ENCODE results near the gene SRD5A1.
"Not testable (repeated sequence)": the region's sequence is repeated elsewhere in the genome, so short reads cannot be mapped to it uniquely, and the experiment has no call there.

Gene SRD5A1

DNA sequence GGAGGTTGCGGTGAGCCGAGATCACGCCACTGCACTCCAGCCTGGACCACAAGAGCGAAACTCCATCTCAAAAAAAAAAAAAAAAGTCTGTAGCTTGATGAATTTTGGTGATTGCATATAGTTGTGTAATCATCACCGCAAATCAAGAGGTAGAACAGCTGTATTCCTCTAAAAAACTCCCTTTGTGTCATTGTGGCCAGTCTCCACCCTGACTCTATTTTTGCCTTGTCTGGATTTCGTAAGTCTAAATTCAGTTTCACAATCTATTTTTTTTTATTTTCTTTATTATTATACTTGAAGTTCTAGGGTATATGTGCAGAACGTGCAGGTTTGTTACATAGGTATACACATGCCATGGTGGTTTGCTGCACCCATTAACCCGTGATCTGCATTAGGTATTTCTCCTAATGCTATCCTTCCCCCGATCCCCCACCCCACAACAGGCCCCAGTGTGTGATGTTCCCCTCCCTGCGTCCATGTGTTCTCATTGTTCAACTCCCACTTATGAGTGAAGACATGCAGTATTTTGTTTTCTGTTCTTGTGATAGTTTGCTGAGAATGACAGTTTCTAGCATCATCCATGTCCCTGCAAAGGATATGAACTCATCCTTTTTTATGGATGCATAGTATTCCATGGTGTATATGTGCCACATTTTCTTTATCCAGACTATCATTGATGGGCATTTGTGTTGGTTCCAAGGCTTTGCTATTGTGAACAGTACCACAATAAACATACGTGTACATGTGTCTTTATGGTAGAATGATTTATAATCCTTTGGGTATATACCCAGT, 12.5 kb downstream of the SRD5A1 start:
- not testable (repeated sequence) for DNase-seq (ENCODE audit: low read depth in 2 of 2)

GRCh38 chr5:6649186-6649585, 15.9 kb downstream of the SRD5A1 start:
- DNase-seq (ENCODE audit: low read depth in 2 of 2), result no peak

- DNase-seq (ENCODE audit: low read depth in 2 of 2), result no peak
These were observed 16.4 kb downstream of the SRD5A1 start for GRCh38 chr5:6649681-6650080.

- no peak for DNase-seq (ENCODE audit: low read depth in 2 of 2)
These were observed 18.8 kb downstream of the SRD5A1 start for GRCh38 chr5:6652025-6652424.

GRCh38 chr5:6655432-6655831, 22.2 kb downstream of the SRD5A1 start:
- DNase-seq (ENCODE audit: low read depth in 2 of 2), result no peak

GRCh38 chr5:6656680-6657079, 23.4 kb downstream of the SRD5A1 start:
- DNase-seq (ENCODE audit: low read depth in 2 of 2), result no peak

DNA sequence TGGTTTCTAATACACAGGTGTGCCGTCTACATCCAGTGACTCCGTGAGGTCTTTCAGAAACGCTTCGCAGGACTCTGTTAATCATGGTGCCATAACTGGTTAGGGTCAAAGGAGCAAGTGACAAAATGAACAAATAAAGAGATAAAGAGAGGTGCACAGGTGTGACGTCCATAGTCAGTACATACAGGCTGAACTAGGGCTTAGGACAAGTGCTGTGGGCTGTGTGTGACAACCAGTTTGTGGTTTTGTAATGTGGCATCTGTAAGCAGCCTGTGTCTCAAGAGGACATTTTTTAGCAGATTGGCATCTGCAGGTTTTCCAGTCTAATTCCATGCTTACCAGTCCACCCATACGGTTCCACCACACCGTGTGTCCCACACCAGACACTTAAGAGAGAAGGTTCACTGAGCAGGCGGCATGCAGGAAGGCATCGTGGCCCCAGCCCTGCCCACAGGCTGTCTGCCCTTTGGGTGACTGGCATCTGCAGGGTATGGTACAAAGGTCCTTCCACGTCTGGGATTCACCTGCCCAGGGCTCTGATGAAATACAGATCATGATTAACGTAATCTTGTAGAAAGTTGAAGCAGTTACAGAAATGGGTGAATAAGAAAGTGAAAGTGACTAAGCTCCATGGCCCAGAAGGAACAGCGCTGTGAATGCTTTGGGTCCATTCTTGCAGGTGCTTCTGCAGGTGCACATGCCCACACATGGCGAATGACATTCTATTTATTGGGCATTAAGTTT, 26.9 kb downstream of the SRD5A1 start:
- no peak for DNase-seq (ENCODE audit: low read depth in 2 of 2)

DNA sequence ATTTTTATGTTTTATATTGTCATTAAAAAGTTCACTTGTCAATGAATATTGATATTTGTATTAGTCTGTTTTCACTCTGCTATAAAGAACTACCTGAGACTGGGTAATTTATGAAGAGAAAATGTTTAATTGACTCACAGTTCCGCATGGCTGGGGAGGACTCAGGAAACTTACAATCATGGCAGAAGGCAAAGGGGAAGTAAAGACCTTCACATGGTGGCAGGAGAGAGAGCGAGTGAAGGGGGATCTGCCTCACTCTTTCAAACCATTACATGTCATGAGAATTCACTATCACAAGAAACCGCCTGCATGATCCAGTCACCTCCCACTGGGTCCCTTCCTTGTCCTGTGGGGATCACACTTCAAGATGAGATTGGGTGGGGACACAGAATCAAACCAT, 27.4 kb downstream of the SRD5A1 start:
- DNase-seq (ENCODE audit: low read depth in 2 of 2), result no peak

DNA sequence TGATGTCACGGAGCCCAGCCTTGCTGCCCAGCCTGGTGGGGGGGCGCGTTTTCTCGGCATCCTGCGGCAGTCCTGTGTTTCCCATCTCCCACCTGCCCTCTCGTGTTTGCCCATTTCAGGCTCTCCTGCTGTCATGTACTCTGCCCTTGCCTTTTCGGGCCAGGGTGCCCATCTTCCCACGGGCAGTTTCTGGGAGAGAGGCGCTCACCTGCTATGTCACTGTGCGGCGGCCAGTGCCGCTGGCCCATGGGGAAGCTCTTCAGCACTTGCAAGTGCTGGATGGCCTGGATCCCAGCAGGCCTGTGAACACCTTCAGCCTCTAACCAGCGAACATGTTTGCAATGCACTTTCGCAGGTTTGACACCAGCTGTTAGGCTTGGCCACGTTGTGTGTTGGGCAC, 33.5 kb downstream of the SRD5A1 start:
- no peak for DNase-seq (ENCODE audit: low read depth in 2 of 2)

- DNase-seq (ENCODE audit: low read depth in 2 of 2), result no peak
These were observed 34.4 kb downstream of the SRD5A1 start for GRCh38 chr5:6667648-6668047.

- DNase-seq (ENCODE audit: low read depth in 2 of 2), result not testable (repeated sequence)
These were observed 35.5 kb downstream of the SRD5A1 start for GRCh38 chr5:6668717-6669116.

GRCh38 chr5:6673031-6673430, 39.8 kb downstream of the SRD5A1 start:
- DNase-seq (ENCODE audit: low read depth in 2 of 2), result no peak

DNA sequence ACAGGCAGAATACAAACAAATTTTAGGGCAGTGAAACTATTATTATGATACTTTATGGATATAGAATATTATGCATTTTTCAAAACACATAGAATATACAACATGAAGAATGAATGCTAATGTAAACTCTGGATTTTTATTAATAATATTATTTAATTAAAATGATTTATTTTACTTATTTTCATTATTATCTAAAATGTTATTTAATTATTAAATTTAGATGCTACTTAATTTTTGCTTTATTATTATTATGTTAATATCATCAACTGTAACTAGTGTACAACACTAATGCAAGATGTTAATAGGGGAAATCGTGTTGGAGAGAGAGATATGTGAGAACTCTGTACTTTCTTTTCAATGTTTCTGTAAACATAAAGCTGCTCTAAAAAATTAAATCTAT, 40.7 kb downstream of the SRD5A1 start:
- no peak for DNase-seq (ENCODE audit: low read depth in 2 of 2)

- DNase-seq (ENCODE audit: low read depth in 2 of 2), result no peak
These were observed 41.2 kb downstream of the SRD5A1 start for GRCh38 chr5:6674421-6674820.

GRCh38 chr5:6674886-6675285, 41.6 kb downstream of the SRD5A1 start:
- no peak for DNase-seq (ENCODE audit: low read depth in 2 of 2)

GRCh38 chr5:6675784-6676491, 42.7 kb downstream of the SRD5A1 start:
- DNase-seq (ENCODE audit: low read depth in 2 of 2), result no peak

- no peak for DNase-seq (ENCODE audit: low read depth in 2 of 2)
These were observed 43.5 kb downstream of the SRD5A1 start for GRCh38 chr5:6676702-6677101.

DNA sequence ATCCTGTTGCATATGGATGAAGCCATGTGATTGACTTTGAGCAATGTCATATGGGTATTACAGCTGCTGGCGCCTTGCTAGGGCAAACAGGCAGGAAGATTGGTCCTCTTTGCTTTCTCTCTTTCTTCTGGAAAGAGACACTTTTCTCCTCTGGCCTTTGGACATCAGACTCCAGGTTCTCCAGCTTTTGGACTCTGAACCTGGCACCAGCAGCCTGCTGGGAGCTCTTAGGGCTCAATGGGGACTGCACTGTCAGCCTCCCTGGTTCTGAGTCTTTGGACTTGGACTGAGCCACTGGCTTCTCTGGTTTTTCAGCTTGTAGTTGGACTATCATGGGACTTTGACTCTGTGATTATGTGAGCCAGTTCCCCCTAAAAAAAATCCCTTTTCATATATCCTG, 45.1 kb downstream of the SRD5A1 start:
- DNase-seq (ENCODE audit: low read depth in 2 of 2), result no peak

- DNase-seq (ENCODE audit: low read depth in 2 of 2), result no peak
These were observed 47.7 kb downstream of the SRD5A1 start for GRCh38 chr5:6680922-6681321.

DNA sequence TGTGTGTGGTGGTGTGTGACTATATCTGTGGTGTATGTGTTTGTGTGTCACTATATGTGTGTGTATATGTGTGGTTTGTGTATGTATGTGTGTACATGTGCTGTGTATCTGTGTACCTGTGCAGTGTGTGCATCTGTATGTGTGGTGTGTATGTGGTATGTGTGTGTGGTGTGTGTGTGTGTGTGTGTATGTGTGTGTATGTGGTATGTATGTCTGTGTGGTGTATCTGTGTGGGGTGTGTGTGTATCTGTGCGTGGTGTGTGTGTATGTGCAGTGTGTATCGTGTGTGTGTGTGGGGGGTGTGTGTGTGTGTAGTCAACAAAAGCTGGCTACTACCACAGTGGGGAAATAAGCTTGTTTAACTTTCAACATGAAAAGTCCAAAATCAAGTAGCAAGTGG, 48.4 kb downstream of the SRD5A1 start:
- DNase-seq (ENCODE audit: low read depth in 2 of 2), result no peak

GRCh38 chr5:6682239-6682638, 49.0 kb downstream of the SRD5A1 start:
- DNase-seq (ENCODE audit: low read depth in 2 of 2), result no peak

DNA sequence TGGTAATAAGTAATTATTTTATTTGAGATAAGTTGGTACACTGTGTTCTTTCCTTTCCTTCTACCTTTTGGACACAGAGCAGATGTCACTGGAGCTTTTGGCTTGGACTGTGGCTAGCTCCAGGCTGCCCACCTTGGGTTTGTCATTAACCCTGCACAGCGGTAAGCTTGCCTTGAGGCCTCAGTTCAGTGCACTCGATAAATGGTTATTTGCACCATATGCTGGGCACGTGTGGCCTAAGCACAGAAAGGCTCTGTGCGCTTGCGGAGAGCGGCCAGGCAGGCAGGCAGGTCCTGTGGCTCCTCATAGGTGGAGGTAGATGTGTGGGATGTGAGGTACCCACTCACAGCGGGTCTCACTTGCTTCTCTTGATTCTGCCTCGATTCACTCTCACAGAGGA, 50.0 kb downstream of the SRD5A1 start:
- DNase-seq (ENCODE audit: low read depth in 2 of 2), result no peak

DNA sequence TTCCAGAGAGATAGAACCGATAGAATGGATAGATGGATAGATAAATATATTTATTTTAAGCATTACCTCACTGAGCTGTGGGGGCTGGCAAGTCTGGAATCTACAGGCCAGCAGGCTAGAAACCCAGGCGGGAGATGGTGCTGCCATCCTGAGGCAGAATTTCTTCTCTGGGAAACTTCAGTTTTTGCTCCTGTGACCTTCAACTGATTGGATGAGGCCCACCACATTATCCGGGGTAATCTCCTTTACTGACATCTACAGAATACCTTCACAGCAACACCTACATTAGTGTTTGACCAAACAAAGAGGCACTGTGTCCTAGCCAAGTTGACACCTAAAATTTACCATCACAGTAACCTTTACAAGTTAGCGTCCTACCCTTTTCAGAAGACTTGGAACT, 50.8 kb downstream of the SRD5A1 start:
- no peak for DNase-seq (ENCODE audit: low read depth in 2 of 2)

All from fibroblast of skin of left quadriceps (primary cell).